AG08396 (cell line): ENCODE data around the gene DRC3.
A peak's percentile ranks its signal among the peaks of the same experiment; 100 is the strongest.

Experiments
- DNase-seq: peaks from one replicate; pipeline ENCODE4 v3.0.0; 2012; ENCODE audit warnings: low spot score, mixed read lengths

The DRC3 gene

DNA sequence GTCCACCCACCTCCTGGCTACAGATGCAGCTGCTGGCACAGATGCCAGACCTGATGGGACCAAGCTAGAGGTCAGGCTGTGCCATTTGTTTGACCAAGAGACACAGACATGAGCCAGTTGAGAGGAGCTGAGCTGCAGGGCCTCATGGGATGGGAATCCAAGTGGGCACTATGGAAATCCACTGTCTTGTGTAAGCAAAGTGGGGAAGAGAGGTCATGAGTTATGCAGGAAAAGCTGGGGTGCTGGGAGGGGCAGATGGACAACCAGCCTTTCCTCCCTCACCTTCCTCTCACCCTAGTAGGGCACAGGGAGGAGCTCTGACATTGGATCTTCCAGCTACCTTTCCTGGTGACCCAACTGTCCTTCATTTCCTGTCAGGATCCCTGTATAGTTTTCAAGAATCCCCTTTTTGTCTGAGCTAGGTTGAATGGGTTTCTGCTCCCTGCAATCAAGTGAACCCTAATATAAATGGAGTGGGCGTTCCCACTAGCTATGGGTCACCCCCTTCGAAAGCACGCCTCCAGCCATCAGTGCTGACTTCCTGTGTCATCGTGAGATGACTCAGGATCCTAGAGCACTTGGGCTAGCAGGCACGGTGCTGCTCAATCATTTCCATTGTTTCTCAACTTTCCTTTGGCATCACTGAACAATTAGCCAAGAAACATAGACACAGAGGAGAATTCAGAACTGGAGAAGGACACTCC, 52.7 kb downstream of the DRC3 start:
- DNase-seq, result no peak

DNA sequence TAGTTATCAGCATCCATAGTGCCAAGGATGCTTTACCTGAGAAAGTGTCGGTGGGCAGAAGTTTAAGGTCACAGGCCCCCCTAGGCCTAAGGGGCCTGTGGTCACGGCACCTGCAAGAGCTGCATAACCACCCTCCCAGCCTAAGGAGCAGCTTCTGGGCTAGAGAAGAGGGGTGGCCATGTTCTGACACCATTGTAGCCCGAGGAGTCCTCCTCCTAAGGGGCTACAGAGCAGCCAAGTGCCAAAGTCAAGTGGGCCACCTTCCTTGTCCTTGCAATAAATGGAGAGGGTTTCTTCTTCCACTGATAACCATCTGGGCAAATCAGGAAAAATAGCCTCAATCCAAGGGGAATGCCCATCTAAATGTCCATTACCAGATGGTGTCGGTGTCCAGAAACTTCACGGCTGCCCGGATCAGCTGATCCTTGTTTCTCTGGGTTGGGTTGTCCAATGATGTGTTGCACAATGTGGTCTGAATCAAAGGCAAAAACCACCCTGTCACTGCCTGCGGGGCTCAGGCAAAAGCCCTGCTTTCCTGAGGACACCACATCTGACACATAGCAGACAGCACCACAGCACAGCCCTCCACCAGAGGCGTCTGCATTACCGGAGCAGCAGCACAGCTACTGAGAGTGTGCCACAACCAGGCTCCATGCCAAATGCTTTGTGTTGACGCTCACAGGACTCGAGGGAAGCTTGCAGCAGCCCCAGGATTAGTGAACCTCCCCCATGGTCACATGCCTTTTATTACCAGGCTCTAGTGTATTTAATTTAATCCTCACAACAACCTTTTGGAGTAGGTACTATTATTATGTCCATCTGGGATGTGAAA, 53.5 kb downstream of the DRC3 start:
- DNase-seq, result peak; percentile 42

DNA sequence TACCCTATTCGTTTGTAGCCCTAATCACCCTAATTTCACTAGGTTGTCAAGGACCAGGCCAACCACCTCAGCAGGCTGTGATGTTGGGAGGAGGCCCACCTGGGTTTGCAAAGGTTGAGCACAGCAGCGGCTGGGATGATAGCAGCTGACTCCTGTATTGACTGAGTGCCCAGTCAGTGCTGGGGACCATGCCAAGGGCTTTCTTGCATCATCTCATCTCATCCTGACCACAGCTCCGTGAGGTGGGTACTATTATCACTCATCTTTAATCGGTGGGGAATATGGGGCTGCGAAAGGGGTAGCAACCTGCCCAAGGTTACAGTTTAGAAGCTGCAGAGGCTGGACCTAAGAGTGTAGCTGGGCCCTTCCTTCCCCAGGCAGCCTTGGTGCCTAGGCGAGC, 54.6 kb downstream of the DRC3 start:
- DNase-seq, result no peak

DNA sequence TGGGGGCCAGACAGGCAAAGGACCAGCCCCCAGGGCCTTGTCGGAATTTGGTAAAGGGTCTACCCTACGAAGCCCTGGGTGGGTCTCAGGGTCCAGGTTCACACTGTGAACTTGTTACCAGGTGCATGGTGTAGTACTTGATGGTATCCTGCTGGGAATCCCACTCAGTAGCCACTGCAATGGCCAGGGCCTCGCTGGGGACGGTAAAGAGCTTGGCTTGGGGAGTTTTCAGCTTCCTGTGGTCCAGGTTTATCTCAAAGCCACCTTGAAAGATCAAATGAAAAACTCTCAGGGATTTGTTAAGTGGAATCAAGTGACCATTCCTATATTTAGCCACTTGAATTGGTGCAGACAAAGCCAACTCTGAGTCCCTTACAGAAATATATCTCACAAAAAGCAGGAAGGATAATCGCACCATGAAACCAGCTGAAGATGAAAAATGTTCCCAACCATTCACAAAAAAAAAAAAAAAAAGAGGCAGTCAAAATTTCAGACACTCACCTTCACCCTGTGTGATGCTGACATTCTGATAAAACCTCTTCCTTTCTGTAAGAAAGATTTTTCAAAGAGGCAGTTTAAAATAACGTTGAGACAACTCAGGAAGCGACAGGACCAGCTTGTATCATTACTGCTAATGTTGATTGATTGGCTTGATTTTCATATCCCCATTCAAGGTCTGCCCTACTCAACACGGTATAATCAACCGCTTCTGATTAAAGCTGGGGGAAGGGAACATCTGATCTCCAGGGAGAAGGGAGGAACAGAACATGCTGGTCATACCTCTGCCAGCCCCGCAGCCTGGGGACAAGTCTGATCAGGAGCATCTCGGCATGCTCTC, 55.7 kb downstream of the DRC3 start:
- no peak for DNase-seq

DNA sequence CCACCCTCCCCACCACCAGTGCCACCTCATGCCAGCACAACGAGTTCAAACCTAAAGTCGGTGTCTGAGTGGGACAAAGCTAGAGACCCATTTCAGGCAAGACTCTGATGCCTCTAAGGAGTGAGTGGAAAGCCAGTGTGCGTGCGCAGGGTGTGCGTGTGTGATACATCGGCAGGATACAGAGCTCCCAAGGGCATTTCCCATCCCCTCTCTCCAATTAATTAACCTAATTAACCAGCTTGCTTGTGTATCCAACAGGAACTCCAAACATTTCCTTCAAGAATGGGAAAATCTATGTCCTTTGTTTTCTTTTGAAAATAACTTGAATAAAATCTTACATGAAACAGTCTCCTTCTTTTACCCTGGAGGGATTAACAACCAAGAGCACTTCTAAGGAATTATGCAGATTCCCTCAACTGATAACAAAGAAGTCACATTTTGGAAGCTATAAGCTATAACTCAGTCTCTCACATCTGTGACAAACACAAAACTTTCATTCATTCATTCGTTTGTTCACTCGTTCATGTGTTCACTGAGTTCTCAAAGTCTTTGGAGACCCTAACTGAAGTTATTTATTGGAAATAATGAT, 56.4 kb downstream of the DRC3 start:
- DNase-seq, result no peak

DNA sequence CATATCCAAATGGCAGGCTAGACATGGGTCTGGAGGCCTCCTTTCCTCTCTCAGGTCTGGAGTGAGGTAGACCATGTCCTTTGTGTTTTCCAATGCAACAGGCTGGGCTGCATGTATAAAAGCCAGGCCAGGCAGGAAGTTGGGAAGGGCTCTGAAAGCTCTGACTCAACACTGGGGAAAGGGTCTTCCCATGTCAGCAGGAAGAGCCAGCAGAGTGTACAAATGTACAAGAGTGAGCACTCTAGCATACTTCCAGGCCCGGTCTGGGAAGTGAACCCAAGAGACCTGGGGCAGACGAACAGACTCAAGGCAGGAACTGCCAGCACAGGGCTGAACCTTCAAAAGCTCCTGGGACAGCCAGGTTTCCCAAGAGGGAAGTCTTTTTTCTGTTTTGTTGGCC, 59.3 kb downstream of the DRC3 start:
- no peak for DNase-seq

DNA sequence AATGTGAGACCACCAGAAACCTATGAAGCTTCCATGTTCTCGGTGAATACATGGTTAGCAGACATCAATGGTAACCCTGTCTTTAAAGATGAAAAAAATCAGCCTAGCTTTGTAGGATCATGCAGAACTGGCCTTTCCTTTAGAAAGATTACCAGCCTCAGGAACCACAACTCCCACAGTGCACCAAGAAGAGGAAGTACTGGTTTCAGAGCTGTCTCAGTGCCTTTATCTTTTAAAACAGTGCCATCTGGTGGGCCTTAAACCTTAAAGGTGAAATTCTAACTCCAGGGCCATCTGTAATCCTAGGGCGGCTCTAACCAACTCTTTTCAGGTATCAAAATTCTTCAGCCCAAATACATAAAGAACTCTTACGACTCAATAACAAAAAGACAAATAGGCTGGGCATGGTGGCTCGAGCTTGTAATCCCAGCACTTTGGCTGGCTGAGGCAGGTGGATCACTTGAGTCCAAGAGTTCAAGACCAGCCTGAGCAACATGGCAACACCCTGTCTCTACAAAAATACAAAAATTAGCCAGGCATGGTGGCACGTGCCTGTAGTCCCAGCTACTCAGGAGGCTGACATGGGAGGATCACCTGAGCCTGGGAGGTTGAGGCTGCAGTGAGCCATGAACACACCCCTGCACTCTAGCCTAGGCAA, 60.9 kb downstream of the DRC3 start:
- peak; percentile 75 for DNase-seq

DNA sequence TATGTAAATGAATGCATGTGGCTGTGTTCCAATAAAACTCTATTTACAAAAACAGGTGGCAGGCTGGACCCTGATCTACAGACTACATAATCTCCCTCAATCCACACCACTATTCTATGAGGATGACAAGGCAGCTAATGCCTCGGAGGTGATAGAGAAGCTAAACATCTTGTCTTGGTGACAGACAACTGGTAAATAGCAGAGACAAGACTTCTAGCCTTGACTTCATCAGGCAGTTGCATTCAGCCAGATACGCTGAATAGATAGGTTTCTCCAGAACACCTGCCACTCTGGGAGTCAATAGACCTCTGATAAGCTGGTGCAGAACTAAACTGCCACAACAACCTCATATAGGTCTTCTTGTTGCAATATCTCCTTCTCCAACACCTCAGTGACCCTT, 63.0 kb downstream of the DRC3 start:
- no peak for DNase-seq

DNA sequence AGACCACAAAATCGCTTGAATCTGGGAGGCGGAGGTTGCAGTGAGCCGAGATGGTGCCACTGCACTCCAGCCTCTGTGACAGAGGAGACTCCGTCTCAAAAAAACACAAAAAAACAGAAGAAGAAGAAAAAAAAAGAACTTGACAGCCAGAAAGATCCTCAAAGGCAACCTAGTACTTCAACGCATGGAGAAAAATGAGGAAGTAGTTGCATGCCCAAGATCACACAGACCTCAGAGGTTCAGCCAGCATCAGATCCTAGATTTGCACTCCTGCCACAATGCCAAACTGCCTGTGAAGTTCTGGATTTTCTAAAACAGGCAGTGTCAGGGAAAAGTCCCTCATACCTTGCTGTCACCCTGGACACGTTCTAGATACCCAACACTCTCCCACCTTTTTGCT, 64.8 kb downstream of the DRC3 start:
- no peak for DNase-seq

DNA sequence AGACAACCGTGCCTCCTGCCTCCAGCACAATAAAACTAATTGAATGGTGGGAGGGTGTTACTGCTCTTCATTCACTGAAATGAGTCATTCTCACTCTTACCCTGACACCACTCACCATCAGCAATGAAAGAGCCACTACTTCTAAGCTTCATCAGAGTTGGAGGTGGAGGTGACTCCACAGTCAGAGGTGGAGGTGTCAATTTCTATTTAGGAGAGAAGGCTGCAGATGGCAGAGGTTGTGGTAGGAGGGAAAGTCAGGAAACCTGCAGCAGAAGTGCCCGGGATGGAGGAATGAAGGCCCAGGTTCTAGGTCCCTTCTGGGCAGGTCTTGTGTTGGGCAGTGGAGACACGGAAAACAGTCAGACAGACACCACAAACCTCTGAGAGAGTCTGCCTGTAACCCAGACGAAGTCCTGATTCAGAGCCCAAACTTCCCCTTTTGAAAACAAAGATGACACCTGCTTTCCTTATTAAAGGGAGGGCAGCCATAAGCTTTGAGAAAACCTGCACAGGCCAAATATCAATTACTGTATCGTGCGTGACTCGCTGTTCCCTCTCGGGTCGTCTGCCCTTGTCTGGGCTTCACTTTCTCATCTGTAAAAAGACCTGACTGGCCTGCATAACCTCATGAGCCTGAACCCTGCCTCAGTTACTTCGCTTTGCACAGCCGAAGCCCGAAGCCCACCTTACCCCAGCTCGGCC, 65.6 kb downstream of the DRC3 start:
- DNase-seq, result no peak

DNA sequence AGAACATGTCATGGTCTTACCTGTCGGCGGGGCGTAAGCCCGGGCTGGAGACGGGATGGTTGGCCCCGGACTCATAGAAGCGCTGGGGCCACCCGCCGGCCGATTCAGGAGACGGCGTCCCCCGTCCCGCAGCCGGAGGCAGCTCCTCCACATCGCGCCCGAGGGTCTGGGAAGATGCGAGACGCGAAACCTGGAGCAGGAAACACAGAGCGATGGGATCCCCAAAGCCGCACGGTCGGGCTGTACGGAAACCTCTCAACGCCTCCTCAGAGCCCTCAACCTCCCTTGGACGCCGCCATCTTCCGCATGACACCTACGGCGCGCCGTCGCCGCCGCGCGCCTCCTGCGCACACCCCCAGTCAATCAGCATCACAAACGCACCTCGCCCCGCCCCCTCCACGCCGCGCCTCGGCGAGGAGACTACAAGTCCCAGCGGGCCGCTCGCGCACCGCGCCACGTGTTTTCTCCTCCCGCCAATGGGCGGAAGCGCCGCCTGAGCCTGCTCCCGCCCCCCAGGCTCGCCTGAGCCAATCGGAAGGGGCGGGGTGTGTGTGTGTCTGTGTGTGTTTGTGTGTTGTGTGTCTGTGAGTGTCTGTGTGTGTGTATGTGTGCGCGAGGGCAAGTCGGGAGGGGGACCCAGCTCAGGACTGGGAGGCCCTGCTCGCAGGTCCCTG, 66.3 kb downstream of the DRC3 start, which contains the start of the genes ATPAF2 and GID4:
ATPAF2 (minus strand) TSS at position 308 of the 674 bp plus-strand sequence; CDS start at position 153, 155 bp downstream.
GID4 (plus strand) TSS at position 548 of the 674 bp plus-strand sequence; CDS start at position 605, 57 bp downstream.
- peak; percentile 99 for DNase-seq

DNA sequence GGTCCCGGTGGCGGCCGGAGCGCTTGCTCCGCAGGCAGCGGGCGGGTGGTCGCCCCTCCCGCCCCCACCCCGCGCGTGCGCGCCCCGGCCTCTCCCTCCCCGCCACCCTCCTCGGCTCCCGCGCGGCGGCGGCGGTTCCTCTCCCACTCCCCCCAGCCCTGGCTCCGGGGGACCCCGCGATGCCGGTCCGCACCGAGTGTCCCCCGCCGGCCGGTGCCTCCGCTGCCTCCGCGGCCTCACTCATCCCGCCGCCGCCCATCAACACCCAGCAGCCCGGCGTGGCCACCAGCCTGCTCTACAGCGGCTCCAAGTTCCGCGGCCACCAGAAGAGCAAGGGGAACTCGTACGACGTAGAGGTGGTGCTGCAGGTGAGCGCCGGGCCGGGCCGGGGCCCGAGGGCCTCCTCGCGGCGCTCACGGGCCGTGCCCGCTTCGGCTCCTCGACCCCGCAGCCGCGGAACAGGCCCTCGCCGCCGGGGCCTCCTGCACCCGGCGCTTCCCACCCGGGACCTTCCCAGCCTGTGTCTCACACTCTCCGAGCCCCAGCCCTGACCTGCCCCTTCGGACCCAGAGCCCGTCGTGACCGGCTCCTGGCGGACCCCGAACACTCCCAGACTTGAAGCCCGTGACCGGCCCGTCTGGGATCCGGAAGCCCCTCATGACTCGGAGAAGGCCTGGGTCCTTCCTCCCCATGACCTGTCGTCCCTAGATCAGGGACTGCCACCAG, 67.0 kb downstream of the DRC3 start:
- peak; percentile 45 for DNase-seq

DNA sequence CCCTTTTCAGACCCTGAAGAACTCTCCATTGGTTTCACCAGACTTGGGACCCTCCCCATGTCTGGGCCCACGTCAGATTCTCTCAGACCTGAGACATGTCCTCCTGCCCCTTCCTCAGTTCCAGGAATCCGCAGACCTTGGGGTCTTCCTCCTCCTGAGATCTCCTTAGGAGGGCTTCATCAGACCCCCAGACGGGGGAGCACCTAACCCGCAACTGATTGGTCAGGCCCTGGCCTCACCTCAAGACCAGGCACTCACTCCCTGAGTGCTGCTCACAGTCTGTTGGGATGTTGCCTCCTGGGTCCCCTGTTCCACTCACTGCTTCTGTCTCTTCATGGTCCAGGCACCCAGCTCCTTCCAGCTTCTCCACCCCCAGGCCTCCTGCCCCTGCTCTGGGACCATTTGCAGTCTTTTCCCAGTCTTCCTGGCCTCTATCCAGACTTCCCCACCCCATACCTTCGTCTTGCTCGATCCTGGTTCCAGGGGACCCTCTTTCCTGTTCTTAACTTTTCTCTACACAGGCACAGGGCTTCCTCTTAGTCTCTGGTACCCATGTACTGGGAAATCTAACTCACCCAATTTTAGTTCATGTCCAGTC, 67.7 kb downstream of the DRC3 start:
- no peak for DNase-seq

DNA sequence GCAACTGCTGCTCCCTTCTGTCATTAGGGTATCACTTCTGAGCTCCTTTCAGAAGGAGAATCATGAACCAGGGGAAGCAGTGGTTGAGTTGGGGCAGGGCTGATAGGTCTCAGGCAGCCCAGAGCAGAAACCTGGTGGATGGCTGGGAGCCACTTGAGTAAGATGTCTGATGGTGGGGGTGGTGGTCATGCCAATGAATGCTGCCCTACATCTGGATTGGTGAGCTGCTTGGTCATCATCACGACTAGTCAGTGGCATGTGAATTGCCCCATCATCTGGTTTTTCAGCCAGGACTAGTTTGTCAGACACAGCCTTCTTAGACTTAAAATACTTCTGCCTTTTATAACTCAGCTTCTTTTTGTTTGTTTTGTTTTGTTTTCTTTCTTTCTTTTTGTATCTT, 69.1 kb downstream of the DRC3 start:
- peak; percentile 73 for DNase-seq

DNA sequence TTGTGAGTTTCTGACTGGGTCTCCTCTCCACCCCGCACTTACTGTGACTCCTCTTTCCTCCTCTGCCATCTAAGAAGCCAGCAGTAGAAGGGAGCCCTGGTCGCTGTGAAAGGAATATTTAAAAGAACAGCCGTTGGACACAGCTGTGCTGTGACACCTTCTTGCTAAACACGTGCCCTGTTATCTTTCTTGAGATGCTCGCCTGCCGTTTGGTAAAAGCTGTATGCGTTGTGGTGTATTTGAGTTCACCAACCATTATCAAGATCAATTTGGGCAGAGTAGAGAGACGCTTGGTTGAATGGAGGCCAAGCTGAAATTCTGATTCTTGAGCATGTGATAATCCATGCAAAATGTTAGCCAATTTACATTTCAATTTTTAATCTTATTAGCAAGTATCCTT, 70.3 kb downstream of the DRC3 start:
- DNase-seq, result no peak

DNA sequence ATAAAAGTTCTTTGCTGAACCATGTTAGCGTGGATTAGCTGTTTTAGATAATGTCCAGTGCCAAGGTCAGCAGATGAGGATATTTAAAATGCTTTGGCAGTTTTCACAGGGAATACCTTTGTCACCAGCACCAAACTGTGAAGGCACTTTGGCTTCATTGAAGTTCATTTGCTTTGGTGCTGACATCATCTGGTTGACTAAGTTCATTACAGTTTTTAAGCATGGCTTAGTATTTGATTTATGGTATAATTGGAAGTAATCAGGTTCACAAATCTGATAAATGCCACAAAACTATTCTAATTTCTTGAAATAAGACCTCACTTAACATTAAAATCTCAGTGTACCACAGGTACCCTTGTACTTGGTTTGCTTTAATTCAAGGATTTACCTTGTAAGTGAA, 70.8 kb downstream of the DRC3 start:
- no peak for DNase-seq

DNA sequence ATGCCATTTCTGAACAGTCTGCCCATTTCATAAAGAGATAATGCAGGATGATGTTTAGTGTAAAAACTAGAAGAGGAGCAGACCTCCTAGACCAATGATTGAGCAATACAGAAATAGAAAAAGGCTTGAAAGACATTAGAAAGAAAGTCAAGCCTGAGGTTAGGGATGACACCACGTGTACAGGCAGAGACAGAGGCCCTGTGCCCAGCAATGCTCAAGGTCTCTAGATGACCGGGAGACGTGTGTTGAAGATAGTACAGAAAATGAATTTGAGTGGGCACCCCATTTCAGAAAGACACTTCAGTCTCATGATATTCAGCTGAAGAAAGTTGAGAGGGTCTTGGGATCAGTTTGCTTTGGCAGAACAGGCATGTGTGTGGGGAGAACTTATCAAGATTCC, 71.9 kb downstream of the DRC3 start:
- no peak for DNase-seq

DNA sequence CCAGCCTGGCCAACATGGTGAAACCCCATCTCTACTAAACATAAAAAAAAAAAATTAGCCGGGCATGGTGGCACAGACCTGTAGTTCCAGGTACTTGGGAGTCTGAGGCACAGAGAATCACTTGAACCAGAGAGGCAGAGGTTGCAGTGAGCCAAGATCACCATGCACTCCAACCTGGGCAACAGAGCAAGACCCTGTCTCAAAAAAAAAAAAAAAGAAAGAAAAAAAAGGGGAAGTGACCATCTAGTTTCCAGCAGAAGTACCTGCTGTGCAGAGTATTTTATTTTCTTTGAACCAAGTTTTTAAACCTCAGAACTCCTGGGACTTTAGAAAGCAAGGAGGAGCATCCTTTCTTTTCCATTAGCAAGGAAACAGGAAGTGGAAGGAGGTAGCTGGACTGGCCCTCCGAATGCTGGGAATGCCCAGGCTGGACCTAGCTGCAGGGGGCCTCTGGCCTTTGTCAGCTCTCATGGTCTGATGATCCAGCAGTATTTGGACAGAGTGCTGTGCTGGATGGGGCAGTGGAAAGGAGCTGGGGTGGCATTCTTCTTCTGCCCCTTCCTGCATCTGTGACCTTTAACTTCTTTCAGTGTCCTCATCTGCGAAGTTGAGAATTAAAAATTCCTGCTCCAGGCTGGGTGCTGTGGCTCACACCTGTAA, 73.2 kb downstream of the DRC3 start:
- DNase-seq, result no peak

DNA sequence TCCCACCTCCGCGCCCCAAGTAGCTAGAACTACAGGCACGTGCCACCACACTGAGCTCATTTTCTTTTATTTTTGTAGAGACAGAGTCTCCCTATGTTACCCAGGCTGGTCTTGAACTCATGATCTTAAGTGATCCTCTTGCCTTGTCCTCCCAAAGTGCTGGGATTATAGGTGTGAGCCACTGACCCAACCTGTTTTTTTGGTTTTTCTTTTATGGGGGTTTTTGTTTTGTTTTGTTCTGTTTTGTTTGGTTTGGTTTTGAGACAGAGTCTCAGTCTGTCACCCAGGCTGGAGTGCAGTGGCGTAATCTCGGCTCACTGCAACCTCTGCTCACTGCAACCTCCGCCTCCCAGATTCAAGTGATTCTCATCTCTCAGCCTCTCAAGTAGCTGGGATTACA, 82.9 kb downstream of the DRC3 start:
- no peak for DNase-seq
